Mesenteric fat pad (tissue), 1 donor: ENCODE results near the gene ARHGAP1. TPM values are rescaled to one million over a fixed set of nuclear protein-coding genes. Genes with fewer than 3 reads are reported as not detected.
"Not testable (repeated sequence)": the region's sequence is repeated elsewhere in the genome, so short reads cannot be mapped to it uniquely, and the experiment has no call there.

Source experiments
- DNase-seq: peaks from one replicate; pipeline ENCODE4 v3.0.0-alpha.2; 2020; ENCODE audit warnings: low spot score
- total RNA-seq: library from RNA; stranded (reverse); fragmentation: NEBNext Ultra II Directional; extraction: Animal tissue kit (Norgen Biotek cat#: 25700); gene quantifications from one replicate; pipeline ENCODE4 v1.2.1, GENCODE V29; 2021
- donor health status: DM: yes; HTN: yes; CAD: no.

ARHGAP1 gene
- total RNA-seq, 1 donor from 2014 or later, result 103 TPM

DNA sequence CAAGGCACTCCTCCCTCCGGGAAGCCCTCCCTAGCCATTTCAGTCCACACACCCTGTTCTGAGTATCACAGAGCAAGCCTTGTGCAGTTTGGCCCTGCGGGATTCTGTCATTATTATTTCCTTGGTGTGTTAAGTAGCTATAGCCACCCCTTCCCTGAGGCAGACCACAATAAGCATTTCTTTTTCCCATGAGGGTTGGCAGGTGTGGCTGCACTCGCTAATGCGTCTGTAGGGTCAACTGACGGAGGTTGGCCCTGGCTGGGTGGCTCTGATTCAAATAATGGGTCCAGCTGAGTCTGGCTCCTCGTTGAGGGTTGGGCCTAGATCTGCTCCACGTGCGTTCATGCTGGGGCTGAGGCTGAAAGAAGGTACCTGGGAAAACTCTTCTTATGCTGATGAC is 23.7 kb upstream of the ARHGAP1 start:
- no peak for DNase-seq

DNA sequence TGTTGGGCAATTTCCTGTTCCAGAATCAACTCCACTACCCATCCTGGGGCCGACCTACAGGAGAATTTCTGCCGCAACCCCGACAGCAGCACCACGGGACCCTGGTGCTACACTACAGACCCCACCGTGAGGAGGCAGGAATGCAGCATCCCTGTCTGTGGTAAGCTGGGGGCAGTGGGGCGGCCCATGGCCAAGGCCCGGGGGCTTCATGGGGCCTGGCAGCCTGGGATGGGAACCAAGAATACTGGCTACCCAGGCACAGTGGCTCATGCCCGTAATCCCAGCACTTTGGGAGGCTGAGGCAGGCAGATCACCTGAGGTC is 22.9 kb upstream of the ARHGAP1 start:
- no peak for DNase-seq

DNA sequence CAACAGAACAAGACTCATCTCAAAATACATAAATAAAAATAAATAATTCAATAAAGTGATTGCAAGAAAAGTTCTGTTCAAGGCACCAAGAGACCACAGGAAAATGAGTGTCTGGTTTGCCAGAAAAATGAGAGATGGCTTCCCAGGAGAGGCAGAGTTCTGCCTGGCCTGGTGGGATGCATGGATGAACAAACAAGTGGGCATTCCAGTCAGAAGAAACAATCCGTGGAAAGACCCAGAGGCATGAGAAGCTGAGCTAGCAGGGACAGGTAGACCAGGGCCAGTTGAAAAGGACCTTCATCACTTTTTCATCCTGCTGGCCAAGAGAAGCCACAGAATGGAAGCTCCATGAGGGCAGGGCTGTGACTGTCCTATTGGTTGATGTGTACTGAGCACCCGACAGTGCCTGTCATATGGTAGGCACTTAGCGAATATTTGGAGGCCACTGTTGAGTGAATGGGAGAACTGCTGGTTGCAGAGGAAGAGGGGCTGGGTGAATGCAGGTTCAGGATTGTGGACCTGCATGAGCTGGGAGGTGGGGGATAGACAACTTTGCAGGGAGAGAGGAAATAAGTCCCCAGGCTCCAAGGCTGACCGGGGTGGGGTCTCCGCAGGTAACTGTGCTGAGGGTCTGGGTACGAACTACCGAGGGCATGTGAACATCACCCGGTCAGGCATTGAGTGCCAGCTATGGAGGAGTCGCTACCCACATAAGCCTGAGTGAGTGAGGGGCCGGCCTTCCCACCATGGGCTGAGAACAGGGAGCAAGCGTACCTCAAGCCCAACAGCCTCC is 22.3 kb upstream of the ARHGAP1 start:
- DNase-seq, result no peak

DNA sequence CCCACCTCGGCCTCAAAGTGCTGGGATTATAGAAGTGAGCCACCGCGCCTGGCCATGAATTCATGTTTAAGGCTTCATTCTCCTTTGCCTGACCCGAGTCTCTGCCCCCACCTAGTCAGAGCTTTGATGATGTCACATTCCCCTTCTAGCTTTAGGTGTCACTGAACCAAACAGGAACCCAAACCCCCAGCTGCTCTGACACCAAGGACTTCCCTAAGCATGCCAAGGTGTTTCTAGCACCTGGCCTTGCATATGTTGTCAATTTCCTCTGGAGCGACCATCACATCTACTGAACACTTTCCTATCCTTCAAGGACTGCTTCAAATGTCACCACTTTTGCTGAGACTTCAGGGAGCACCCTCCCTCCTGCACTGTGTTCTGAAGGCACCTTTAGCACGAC is 20.9 kb upstream of the ARHGAP1 start:
- DNase-seq, result no peak

DNA sequence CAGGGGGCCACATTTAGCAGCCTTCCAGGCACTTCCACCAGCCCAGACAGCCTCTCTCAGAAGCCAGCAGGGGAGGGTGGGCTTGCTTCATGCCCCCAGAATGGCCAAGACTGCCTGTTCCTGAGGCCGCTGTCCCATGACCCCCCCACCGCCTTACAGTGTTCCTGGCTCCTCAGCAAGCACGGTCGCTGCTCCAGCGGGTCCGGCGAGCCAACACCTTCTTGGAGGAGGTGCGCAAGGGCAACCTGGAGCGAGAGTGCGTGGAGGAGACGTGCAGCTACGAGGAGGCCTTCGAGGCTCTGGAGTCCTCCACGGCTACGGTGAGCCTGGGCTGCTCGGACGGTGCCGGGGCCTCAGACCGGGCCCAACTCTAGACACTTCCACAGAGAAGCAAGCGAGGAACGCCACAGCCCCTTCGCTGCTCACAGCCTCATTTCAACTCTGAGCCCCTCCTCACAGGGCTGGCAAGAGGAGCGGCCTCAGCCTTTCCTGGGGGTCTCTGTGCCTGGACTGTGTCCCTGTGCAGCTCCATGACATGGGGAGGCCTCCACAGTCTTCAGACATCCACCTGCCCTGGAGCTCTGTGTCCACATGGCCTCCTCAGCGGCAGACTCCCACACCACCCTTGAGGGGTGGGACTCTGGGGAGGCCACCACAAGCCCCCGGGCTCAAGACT is 19.3 kb upstream of the ARHGAP1 start:
- no peak for DNase-seq

- no peak for DNase-seq
Observed at GRCh38 chr11:46719048-46719542, 18.7 kb upstream of the ARHGAP1 start, which contains the start of gene F2. Gene F2 (plus strand): TSS chr11:46719213. CDS start chr11:46719236, 23 bp downstream.

- no peak for DNase-seq
Observed at GRCh38 chr11:46718155-46719019, 18.0 kb upstream of the ARHGAP1 start.

DNA sequence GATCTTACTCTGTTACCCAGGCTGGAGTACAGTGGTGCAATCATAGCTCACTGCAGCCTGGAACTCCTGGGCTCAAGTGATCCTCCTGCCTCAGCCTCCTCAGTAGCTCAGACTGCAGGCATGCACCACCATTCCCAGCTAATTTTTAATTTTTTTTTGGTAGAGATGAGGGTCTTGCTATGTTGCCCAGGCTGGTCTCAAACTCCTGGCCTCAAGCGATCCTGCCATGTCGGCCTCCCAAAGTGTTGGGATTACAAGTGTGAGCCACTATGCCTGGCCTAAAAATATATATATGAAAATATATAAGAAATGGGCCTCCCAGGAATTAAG is 17.4 kb upstream of the ARHGAP1 start:
- not testable (repeated sequence) for DNase-seq

GRCh38 chr11:46712874-46713576 is 12.6 kb upstream of the ARHGAP1 start:
- DNase-seq, result no peak

GRCh38 chr11:46711303-46711702 is 10.9 kb upstream of the ARHGAP1 start:
- DNase-seq, result no peak

DNA sequence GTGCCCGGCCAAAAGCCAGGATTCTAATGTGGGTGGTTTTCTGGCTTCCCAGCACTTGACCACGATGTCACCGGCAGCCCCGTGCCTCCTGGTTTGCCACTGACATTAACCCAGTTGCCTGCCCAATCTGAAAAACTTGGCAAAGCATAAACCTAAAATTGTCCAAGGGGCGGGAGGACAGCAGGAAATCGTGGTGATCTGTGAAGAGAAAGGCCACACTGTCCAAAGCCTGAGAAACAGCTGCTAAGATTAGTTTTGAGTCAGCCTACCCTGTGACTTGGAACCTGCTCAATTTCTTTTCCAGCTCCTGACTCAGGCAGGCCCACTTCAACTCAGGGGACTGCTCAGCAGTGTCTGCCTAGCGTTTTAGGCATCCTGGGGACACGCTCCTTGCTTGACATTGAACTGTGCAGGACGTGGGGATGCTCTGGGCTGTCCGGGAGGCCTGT is 10.4 kb upstream of the ARHGAP1 start:
- no peak for DNase-seq

- not testable (repeated sequence) for DNase-seq
Observed at GRCh38 chr11:46709351-46709750, 8.9 kb upstream of the ARHGAP1 start.

DNA sequence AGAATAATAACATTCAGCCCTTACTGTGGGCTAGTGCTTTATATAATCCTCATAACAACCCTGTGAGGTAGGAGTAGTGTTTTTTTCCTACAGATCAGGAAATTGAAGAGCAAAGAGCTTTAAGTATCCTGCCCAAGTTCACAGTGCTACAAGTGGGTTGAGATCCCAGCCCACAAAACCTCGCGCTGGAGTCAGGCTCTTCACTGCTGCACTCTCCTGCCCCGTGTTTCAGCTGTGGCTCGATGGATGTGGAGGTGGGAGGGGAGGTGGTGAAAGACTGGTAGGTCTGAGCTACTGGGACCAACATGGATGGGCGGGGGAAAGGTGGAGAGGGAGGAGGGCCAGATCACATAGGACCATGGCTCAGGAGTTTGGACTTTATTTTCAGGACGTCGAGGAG is 6.5 kb upstream of the ARHGAP1 start:
- no peak for DNase-seq

DNA sequence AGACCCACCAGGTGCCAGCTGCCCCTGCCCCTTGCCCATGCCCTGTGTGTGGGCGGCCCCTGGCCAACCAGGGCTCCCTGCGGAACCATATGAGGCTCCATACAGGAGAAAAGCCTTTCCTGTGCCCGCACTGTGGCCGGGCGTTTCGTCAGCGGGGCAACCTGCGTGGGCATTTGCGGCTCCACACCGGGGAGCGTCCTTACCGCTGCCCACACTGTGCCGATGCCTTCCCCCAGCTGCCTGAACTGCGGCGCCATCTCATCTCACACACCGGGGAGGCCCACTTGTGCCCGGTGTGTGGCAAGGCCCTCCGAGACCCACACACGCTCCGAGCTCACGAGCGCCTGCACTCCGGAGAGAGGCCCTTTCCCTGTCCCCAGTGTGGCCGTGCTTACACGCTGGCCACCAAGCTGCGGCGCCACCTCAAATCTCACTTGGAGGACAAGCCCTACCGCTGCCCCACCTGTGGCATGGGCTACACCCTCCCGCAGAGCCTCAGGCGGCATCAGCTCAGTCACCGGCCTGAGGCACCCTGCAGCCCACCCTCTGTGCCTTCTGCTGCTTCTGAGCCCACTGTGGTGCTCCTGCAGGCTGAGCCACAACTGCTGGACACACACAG is 4.8 kb upstream of the ARHGAP1 start:
- DNase-seq, result no peak

- no peak for DNase-seq
Observed at GRCh38 chr11:46701078-46701654, 747 bp upstream of the ARHGAP1 start.

DNA sequence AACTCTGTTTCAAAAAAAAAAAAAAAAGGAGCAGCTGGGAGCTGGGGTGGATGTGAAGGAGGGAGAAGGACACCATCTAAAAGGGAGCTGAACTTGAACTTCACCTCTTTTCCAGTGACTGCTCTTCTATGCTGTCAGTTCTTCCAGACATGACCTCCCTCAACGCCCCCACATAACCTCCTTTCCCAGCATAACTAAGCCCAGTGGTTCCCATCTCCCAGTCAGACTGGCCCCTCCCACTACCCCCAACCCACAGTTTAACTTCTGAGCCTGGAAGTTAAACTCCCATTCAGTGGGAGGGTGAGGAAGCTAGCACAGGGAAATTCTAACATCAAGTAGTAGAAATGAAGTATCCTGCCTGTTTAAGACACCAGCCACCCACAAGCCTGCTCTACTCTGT is 1.8 kb downstream of the ARHGAP1 start:
- DNase-seq, result no peak

DNA sequence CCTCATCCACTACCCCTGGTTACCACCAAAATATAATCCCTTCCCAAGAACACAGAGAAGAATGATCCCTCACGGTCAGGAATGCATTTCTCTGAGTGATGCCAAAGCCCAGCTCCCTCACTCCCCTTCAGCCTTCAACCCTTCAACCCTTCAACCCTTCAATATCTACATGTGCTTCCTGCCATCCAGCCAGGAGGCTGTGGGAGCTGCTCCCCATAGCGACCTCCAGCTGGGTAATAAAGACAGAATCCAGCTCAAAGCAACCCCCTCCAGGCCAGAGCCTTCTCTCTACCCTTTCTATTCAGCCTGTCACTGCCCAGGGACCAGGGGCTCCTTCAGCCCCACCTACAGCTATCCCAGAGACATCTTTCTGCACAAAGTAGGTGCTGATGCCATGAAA is 2.7 kb downstream of the ARHGAP1 start:
- no peak for DNase-seq

DNA sequence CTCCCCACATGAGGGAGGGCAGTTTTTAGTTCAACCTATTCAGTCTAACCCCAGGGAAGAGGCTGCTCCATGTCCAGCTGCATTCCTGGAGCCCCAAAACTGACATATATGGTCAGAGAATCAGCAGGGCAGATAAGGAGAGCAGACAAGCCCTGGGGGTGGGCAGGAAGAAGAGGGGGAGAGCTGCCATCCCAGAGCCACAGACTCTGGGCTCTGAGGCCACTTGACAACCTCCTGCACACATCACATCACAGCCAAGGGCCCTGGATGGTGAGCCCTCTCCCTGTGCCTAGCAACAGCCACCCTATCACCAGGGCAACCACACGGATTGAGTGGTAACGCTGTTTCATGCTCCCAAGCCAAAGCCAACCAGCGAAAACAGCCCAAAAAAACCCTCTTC is 3.1 kb downstream of the ARHGAP1 start:
- no peak for DNase-seq

DNA sequence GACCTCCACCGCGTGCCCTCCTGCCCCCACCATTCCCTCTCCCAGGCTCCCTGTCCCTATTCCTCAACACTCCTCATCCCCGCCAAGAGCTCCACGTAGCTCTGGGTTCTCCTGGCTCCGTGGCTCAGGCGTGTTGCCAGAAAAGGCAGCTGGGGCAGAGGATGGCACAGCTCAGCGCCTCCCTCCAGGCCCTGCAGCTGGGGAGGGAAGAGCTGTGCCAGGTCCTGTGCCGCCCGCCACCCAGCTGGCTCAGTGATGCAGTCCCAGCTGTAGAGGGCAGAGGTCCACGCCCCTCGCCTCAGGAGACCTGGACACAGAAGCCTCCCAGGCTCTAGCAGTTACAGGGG is 4.2 kb downstream of the ARHGAP1 start:
- no peak for DNase-seq
